Activated CD8-positive, alpha-beta memory T cell treated with anti-CD3 and anti-CD28 coated beads, Interleukin-2, amount 50 U/mL, for 1 hour (primary cell): ENCODE results near the gene HSPA12A.

Experiments used
- DNase-seq: peaks from one replicate; pipeline ENCODE4 v3.0.0-alpha.2; 2020; ENCODE audit errors: extremely low read depth

The HSPA12A gene

DNA sequence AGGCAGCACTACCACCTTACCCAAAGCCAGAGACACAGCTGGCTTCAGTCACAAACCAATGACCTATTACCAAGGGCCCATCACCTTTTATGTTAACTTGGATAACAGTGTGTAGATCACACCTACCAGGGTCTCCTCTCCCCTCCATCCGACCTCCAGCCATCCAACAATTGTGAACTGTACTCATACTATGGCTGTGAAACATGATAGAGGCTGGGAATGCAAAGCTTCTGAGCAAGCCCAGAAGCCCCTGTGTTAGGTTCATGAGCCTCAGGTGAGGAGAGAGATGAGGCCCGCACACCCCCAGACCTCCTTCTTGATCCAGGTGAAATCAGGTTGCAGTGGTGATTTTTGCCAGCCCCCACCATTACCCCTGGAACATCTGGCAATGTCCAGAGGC, 73.9 kb downstream of the HSPA12A start:
- DNase-seq, result no peak

DNA sequence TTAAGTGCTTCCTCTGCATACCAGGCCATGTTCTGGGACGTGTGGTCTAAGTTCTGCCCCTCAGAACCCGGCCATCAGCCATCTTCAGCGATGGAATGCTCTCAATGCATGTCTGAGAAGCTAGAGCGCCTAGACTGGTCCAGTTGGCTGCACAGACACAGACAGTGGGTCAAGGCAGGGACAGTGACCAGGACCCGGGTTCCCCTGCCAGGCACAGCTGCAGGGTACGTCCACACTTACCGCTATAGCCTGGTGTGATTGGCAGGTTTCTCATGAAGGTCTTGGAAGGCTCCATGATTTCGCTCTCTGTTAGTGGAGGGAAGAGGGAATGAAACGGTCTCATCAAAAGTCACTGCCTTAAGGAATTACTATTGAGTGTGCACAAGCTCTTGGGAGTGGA, 74.3 kb downstream of the HSPA12A start:
- no peak for DNase-seq

DNA sequence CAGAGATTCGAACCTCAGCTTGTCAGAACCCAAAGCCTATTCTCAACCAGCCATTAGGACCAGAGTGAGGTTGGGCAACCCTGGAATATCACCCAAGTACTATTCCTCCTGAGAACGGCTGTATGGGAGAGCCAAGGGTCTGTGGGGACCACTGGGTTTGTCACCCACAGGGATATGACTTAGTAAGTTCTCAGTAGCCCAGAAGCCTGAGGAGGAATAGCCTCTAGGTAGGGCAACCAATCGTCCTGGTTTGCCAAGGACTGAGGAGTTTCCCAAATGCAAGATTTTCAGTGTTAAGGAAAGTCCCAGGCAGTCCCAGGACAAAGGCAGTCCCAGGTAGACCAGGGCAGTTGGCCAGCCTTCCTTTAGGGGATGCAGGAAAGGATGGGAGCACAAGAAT, 74.9 kb downstream of the HSPA12A start:
- no peak for DNase-seq

DNA sequence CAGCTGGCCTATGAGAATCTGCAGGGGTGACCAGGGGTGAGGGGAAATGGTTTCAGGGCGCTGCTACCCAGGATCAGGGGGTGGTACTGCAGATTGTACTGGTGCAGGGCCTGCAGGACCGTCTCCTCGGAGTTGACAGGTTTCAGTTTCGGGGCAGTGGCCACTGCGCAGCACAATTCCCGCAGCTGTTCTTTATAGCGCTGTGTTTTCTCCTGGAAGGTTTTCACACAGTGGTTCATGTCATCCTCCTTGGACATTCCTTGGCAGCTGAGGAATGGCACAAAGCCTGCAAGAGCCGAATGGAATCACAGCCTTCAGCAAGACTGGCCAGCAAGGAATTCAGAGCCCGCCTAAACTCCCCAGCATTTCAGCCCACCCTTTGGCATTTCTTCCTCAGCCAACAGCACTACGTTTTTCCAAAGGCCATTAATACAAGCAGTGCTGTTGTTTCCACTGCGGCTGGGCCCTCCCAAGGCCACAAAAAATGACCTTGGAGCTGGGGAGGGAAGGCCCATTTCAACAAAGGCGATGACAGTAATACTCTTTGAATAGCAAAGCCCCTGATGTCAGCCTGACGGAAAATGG, 76.7 kb downstream of the HSPA12A start:
- DNase-seq, result no peak

DNA sequence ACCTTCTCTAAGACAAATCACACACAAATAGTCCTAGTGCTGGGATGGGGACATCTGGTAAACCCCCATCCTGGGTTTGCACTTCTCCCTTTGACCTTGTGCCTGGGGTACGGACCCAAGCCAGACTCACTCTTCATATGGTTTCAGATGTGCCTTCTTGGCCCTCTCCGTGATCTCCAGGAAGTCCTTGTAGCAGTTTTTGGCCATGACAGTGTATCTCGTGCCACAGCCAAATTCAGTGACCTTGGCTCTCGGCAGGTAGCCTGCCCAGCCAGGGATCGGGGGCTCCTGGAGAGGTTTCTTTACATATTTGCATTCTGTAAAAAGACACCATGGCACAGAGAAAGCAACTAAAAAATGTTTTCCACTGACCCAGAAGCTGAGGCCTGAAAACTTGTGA, 77.7 kb downstream of the HSPA12A start:
- DNase-seq, result no peak

DNA sequence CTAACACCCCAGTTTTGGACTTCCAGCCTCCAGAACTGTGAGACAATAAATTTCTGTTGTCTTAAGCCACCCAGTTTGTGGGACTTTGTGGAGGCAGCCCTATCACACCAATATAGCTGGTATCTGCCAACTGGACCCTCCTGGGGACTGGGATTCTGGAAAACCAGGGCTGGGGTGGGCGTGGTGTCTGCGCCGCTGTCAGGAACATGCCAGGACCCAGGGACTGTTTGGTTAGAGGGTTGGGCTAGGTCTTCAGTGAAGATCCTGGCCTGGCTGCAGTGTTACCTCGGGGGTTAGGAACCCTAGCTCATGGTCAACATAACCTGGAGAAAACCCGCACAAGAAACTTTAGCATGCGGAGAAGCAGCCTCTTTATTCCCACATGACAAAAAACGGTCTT, 79.0 kb downstream of the HSPA12A start:
- no peak for DNase-seq

DNA sequence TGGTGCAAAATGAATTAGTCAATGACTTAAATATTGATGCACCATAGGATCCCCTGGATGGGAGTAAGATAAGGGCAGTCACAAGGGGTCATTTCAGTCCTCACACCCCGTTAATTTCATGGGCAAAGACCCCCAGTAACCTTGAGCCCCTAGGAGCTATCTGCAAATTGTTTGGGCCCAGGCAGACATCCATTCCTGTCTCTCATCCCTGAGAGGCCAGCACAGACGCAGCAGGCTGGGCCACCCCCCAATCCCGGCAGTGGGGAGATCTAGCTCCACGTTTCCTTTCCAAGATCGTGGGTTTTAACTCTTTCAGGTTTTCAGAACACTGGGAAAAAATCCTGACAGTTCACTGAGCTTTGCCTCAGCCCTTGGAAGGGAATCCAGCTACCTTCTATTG, 81.5 kb downstream of the HSPA12A start:
- no peak for DNase-seq

DNA sequence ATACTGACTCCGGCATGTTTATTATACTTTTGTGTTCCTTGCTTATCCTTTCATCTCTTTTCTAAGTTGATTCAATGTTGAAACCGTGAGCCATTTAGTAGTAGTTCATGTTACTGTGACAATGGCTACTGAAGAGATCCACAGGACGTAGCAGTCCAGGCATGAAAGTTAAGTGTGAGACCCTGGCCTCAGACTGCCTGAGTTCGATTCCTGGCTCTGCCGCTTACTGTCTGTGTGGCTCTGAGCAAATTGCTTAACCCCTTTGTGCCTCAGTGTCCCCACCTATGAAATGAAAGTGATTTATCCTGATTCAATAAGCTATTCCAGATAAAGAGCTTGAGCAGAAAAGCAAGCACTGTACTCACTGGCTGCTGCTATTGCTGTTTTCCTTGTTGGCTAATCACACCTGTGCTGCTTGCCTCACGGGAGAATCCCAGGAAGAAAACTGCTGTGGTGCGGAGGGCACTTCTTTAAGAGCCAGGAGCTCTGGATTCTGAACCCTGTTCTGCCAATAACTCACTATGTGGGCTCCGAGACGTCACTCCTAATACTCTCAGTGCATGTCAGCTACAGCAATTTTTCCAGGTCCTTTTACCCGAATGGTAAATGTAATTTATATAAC, 83.2 kb downstream of the HSPA12A start:
- no peak for DNase-seq

DNA sequence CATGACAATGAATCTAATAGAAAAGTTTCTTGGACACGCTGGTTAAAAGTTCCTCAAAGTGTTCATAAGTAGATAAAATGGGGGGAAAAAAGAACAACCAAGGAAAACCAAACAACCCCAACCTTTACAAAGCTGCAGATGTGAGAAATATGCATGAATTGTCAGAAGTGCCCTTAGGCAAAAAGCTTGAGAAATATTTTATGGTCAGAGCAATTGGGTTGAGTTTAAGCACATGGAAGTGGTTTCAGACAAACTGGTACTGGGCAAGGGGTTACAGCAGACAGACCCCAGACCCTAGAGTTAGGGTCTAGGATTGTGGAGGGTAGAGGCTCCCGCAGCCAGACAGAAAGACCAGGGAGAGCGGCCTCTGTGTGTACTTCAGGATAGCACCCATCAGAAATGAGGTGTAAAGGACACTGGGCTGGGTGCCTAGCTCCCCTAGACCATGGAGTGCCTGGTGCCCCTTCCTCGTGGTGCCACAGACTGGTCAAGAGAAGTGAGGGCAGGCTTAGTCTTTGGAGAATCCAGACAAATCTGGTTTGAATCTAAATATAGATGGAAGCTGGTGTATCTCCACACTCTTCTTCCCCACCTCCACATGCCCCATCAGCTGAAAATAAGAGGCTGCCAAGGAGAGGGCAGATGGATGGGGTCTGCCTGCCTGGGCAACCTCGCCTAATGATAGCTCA, 84.4 kb downstream of the HSPA12A start:
- DNase-seq, result no peak

DNA sequence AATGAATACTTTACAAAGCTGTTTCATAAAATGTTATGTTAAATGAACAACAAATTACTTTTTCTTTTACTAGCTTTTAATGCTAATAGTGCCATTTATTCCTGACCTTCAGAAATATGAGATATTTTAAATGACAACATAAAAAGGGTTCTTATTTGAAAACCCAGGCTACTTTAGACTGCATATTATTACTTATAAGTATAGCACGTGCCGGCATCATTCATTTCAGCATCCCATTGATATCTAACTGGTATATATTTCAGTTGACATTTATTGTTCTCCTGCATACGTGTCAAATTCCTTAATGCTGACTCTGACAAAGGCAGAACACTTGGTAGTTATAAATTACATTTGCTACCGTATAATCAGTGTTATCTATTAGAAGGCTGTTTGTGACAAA, 86.3 kb downstream of the HSPA12A start:
- no peak for DNase-seq

DNA sequence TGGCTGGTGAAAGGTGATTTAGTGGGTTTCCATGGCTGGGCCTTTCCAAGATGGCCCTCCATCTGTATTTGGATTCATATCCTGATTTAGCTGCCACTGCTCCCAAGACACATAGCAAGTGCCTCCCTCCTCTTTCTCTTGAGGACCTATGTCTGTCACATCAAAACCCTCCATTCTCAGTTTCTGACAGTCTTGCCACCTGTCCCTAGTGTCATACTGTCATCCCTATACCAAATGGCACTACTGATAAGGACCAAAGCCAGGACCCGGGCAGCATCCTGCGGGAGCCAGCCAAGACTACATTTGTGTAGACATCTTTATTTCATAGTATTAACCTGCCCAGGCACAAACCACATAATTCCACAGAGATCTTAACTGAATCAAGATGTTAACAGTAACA, 86.8 kb downstream of the HSPA12A start:
- DNase-seq, result no peak

DNA sequence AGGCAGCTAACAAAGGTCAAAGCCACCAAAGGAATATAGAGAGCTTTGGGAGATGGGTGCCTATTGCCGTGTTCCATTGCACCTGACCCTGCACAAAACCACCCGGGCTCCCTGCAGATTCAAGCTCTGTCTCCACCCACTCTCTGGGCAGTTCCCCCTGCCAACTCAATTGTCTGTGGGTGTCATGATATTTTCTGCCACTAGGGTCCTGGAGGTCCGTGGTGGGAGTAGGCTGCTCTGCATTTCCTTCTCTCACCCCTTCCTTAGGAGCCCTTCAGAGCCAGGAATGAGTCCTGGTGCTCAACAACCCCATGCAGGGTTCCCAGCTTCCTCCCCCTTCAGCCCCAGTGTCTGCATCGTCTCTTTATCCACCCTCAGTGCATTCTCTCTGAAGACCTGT, 87.5 kb downstream of the HSPA12A start:
- DNase-seq, result no peak

DNA sequence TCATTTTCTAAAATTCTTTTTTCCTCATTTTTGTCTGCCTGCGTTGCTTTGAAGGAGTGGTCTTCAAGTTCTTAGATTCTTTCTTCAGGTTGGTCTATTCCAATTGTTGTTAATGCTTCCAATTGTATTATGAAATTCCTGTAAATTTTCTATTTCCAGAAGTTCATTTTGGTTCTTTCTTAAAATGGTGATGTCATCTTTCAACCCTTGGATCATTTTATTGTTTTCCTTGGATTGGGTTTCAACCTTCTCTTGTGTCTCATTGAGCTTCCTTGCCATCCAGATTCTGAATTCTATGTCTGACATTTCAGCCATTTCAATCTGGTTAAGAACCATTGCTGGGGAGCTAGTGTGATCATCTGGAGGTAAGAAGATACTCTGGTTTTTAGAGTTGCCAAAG, 88.5 kb downstream of the HSPA12A start:
- no peak for DNase-seq

DNA sequence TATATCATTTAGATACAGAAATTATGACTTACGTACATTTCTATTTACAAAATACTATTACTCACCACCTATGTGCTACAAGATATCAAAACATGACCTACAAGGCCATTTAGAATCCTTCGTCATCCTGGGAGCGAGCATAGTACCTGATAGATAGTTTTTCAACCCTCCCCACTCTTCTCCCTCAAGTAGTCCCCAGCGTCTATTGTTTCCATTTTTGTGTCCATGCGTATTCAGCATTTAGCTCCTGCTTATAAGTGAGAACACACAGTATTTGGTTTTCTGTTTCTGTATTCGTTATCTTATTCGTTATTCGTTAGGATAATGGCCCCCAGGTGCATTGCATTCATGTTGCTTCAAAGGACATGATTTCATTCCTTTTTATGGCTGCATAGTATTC, 93.5 kb downstream of the HSPA12A start:
- no peak for DNase-seq

DNA sequence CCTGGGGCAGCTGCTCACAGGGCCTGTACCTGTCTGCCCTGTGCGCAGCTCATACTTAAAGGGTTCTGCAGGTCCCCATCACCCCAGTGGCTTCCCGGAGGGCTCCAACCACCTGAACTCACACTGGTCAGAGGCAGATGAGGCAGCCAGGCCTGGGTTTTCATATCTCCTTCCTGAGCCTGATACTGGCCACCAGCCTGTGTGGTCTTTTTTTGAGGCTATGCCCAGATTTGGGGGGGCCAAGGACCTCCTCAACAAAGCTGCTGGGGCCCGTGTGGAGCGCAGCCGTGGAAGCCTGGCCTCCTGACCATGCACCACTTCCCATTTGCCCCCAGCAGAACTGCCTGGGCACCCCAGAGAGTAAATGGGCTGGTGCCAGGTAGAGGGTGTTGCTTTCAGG, 95.9 kb downstream of the HSPA12A start:
- no peak for DNase-seq

DNA sequence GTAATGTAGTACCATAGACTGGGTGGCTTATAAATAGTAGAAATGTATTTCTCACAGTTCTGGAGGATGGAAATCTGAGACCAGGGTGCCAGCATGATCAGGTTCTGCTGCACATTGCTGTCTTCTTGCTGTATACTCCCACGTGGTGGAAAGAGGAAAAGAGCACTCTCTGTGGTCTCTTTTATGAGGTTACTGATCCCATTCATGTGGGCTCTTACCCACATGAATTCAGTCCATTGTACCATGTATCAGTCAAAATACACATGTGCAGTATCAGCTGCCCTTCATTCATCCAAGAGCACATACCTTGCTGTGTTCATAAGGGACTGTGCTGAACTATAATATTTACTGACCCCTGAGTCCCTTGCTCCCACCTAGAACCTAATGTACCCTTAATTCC, 104.5 kb downstream of the HSPA12A start:
- no peak for DNase-seq

DNA sequence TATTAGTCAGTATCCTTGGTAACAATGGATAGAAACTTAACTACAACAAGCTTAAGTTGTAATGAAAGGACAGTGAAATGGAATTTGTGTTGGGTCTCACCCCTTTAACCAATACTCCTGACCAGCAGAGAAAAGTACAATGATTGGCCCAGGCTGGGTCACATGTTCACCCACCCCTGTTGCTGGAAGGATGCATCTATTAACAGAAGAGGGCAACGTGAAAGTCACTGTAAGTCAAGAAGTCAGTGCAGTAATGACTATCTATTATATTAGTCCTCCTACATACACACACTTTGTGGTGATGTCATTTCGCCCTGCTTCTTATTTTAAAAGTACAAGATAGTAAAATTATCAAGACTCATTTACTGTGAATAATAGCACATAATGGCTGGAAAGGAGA, 105.4 kb downstream of the HSPA12A start:
- DNase-seq, result no peak

DNA sequence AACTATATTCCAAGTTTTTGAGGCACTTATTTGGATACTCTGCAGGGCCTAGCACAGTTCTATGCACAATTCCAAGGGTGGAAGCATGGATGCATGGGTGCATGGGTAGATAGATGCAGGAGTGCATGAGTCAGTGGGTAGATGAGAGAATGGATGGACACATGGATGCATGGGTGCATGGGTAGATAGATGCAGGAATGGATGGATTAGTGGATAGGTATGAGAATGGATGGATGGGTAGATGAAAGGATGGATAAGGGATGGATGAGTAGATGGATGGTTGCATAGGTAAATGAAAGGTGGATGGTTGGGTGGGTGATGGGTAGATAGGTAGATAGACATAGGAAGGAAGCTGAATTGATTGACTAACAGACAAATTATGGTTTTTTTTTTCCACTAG, 106.0 kb downstream of the HSPA12A start:
- no peak for DNase-seq

DNA sequence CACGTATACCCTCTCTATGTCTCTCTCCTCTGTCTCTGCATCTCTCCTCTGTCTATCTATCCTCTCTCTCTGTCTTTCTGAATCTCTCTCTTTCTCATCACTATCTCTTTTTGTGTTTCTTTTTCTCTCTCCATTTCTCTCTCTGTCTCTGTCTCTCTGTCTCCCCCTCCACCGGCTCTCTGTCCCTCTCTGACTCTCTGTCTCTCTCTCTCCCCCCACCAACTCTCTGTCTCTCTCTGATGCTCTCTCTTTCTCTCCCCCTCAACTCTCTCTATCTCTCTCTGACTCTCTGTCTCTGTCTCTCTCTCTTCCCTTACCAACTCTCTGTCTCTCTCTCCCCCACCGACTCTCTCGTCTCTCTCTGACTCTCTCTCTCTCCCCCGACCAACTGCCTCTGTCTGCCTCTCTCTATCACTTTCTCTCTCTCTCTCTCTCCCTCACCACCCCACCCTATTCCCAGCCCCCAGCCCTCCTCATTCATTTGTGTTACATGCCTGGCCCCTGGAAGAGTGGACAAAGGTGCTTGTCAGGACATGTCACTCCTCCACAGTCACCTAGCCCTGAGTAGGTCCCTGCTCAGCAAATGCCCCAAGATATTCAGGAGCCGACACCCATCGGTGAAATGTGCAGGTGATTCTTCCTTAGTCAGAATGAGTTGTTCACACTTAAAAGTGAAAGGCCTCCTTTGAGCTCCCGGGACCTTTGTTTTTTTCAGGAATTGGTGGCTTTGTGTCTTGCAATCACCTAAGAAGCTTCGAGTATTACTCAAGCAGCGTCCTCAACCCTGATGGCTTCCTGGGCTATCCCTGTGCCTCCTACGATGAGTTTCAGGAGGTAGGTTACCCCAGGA, 108.0 kb downstream of the HSPA12A start:
- no peak for DNase-seq

DNA sequence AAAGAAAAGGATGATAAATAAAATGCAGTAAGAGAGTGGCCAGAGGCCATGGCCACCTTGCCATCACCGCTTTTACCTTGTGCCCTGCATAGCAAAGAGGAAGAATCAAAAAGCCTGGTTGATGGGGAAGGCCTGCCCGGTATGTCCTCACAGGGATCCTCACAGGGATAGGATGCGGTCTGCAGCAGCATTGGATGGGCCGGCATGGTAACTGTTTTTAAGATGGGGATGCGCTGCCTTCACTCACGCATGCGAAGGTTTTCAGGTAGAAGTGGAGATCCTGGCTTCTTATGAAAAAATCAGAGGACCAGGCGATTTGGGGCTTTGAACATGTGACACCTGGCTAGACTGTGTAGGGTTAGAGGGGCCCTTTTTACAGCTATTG, 109.2 kb downstream of the HSPA12A start:
- DNase-seq, result no peak

DNA sequence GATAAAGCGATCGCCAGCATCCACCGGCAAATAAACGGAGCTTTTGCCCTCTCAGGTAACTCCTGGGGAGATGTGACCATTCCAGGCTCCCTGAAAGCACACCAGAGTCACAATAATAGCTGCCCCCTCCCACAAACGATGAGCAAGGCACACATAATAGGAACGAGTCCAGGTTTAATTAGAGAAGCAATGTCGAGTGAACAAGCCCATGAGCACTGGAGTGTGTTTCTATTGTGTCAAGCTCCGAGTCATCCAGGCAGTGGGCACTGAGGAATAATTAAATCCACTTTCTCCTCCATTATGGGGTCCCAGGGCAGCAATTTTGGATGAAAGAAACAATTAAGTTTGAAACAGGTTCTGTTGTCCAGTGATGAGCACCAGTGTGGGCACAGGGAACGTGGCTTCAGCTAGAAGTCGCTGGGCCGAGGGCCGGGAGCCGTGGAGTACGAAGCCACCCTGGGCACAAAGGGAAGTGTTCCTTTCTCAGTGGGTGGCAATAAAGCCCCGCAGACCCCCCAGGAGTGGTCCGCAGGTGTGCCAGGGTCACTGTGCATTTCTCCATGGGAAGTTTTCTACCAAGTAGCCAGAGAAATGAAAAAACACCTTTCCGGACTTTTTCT, 109.7 kb downstream of the HSPA12A start:
- DNase-seq, result no peak

DNA sequence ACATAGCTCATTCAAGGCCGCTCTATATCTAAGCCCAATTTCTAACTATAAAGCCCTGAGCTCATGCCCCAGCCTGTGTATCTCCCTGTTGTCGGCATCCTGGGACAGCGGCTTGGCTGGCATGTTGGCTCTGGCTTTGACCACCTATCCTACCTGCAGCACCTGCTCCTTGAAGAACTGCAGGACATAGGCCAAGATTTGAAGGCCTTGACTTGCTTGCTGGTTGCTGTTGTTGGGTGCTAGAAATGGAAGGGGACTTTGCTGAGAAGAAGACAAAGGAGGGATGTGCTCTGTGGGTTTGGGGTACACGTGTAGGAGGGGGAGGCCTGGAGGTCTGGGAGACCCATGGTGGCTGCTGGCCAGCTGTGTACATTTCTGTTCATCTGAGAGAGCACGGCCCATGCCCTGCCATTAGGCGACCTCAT, 110.5 kb downstream of the HSPA12A start:
- DNase-seq, result no peak
